Motor neuron (in vitro differentiated cells): ENCODE measurements around the gene GP1BA. TPM values are rescaled to one million over a fixed set of nuclear protein-coding genes. Genes with fewer than 3 reads are reported as not detected.

ENCODE experiments used
- ATAC-seq, 8 experiments: fragments of 200-7000 bp; cut with Tn5 transposase; replicated peaks in 6 of 8; 2 replicates each; pipeline ENCODE4 v1.8.0; 2021; ENCODE audit warnings: mild to moderate bottlenecking in 8 of 8, moderate library complexity in 8 of 8
- H3K27ac ChIP-seq, 2 donors: fragments of 250-450 bp; sonication (Bioruptor Pico); 2 replicates each; pipeline ENCODE4 v1.9.0; 2021; ENCODE audit warnings: antibody characterized with exemption in 2 of 2, mild to moderate bottlenecking in 2 of 2, moderate library complexity in 1 of 2
- H3K4me1 ChIP-seq, 2 donors: fragments of 250-450 bp; sonication (Bioruptor Pico); replicated peaks in 1 of 2; 2 replicates each; pipeline ENCODE4 v1.6.1; 2021; ENCODE audit warnings: antibody characterized with exemption in 2 of 2, mild to moderate bottlenecking in 2 of 2, moderate library complexity in 1 of 2
- H3K4me3 ChIP-seq, 5 donors: fragments of 250-450 bp; sonication (Bioruptor Pico); 2 replicates each; pipeline ENCODE4 v1.9.0; 2021; ENCODE audit warnings: antibody characterized with exemption in 5 of 5, mild to moderate bottlenecking in 5 of 5, moderate library complexity in 4 of 5
- WGBS, 10 experiments: fragments of 450-650 bp; shearing (Covaris generic); methylation state at CpG; one replicate each; pipeline ENCODE4 v1.0.0; 2022; 5-methylcytosine and 5-hydroxymethylcytosine counted together
- in situ Hi-C, 9 experiments: fragments of 400-800 bp; cut with MboI; loops; one replicate each; pipeline ENCODE4 v1.15.0; 2021; ENCODE audit warnings: low sequenced_read_pairs in 9 of 9, low pct_unique_long_range_greater_than_20kb in 2 of 9; ENCODE audit not compliant: unreplicated experiment in 9 of 9
- total RNA-seq, 8 experiments: library from RNA; unstranded; fragments of 300-600 nt; gene quantifications; 2 replicates each; pipeline versions ENCODE4 v1.2.3 to v1.2.4, GENCODE V29; 2022

Gene GP1BA
- total RNA-seq, 8 experiments from 2014 or later = 0.58 to 3.5 (median 0.94) TPM

DNA sequence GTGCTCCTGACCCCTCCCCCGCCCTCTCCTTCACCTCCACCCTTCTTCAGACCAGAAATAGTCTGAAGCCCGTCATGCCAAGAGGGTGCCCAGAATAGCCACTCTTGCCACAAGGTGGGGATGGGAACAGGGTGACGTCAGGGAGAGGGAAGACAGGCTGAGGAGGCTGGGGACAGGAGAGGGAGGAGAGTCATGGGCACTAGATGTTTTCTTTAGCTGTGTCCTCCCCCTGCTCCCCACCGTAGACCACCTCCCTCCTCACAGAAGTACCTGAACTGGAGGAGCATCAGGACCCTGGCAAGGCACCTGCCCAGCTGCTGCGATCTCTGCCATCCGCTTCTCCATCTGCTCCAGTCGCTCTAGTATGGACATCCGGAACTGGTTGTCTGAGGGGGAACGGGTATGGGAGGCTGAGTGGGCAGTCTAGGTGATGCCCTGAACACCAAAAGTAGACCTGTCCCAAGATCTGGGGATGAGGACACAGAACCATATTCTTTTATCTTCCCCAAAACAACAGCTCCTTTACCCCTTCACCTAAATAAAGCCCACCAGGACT, 42.1 kb downstream of the GP1BA start:
- Histone ChIP-seq H3K4me1 (peaks cover 9 to 10% of the 10 kb centered on the region in 2 donors), H3K4me3 (no peak overlapping the region), H3K27ac (no peak overlapping the region)
- 82 to 100% (median 90%) methylated on average over 1 to 3 of the region's 9 CpGs; no CpG with 5 or more reads in 7 of the 10 experiments for WGBS, 10 experiments
- no peak for ATAC-seq
- in situ Hi-C loops = loop anchor here in 1 of 9 experiments (25.0 kb wide), 1 partner anchor 88 kb away; no protein-coding TSS in a partner anchor

DNA sequence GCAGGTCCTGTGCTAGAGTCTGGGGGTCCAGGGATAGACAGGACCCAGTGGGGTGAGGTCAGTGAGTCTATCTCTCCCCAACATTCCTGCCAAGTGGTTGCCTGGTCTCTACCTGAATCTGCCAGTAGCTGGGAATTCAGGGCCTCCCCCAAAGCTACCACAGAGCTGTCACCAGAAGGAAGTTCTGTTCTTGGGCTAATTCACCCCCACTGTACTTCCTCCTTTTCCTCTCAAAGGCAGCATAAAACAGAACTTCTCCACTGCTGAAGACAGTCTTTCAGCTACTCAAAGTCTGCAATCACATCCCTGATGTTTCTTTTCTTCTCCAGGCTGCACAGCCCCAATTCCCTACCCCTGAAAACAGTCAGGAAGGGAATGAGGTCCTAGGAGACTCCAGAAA, 46.6 kb downstream of the GP1BA start:
- no peak for ATAC-seq
- no peak overlapping the region for H3K4me3 ChIP-seq
- no peaks in the 10 kb centered on the region for H3K4me1 ChIP-seq
- no peak overlapping the region for H3K27ac ChIP-seq
- in situ Hi-C loops = no loop called here

DNA sequence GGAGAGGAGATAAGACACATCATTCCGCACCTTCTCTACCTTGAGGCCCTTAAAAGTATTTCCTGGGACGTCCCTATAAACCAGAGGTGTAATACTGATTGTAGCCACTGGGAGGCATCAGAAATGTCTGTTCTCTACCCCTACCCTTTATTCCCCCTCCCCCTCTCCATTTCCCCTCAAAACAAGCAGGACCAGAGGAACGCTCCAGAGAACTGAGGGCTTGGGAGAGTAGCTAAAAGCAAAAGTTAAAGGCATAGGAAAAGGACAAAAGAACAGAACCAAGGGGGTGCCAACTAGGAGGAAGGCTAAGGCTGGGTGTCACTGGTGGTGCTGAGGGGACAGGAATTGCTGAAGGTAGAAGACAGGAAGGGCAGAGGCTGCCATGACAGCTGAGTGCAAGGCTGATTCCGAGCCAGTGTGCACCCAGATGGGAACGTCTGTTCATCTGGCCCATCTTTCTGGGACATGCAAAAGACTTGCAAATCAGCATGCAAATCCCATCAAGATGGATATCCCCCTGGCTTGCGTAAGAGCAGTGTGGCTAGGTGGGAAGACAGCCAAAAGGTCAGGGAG, 48.7 kb downstream of the GP1BA start:
- in situ Hi-C loops = no loop called here
- no peak overlapping the region for H3K27ac ChIP-seq
- H3K4me3 ChIP-seq = no peak overlapping the region
- ATAC-seq = peak; percentile 39 to 96 (median 56)
- WGBS, 10 experiments = 0 to 100% (median 21%) methylated on average over 1 to 3 of the region's 6 CpGs; no CpG with 5 or more reads in 5 of the 10 experiments
- no peaks in the 10 kb centered on the region for H3K4me1 ChIP-seq

DNA sequence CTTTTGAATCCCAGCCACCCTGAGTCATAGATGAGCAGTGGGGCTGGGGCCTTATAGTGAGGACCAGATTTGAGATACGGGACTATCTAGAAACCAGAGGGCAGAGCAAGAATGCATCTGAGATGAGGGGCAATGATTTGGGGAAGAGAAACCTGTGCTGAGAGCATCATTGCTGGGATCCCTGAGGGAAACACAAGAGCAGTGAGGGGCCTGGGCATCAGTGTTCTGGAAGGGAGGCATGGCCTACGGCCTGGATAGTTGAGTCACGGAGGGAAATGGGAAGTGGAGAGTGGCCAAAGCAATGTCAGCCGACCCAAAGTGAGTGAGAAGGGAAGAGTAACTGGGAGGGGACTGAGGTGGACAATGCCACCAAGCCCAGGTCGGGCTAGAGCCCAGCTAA, 50.2 kb downstream of the GP1BA start:
- WGBS, 10 experiments = 0 to 100% (median 92%) methylated on average over 1 to 4 of the region's 5 CpGs; no CpG with 5 or more reads in 4 of the 10 experiments

More for the DNA sequence above, 50.2 kb downstream of the GP1BA start:
- Histone ChIP-seq H3K4me1 (peaks cover 0 to 7% of the 10 kb centered on the region in 2 donors), H3K4me3 (no peak overlapping the region), H3K27ac (no peak overlapping the region)
- in situ Hi-C loops = no loop called here
- no peak for ATAC-seq

Other genes with a start within 250 kb of the GP1BA start
- gene PELP1, start 228.1 kb upstream of the GP1BA start, total RNA-seq = 10 to 100 TPM; 23.2 to 52.6 (median 42.7) TPM
- gene ARRB2, start 221.6 kb upstream of the GP1BA start, total RNA-seq = 10 to 100 TPM in 7 of 8 experiments, 1 to 10 TPM in 1; 7.0 to 37.9 (median 27.5) TPM
- 10 to 100 TPM; 16.4 to 38.7 (median 22.3) TPM for gene MED11, start 200.8 kb upstream of the GP1BA start, total RNA-seq
- gene ZMYND15, start 192.4 kb upstream of the GP1BA start, total RNA-seq = 1 to 10 TPM in 1 of 8 experiments, under 1 TPM in 6, not detected in 1; 0.14 to 1.1 (median 0.51) TPM
- gene CXCL16, start 192.3 kb upstream of the GP1BA start, total RNA-seq = 10 to 100 TPM in 2 of 8 experiments, 1 to 10 TPM in 3, under 1 TPM in 3; 0.46 to 10.8 (median 3.8) TPM
- gene TM4SF5, start 160.4 kb upstream of the GP1BA start, total RNA-seq = not detected
- 1 to 10 TPM in 4 of 8 experiments, under 1 TPM in 2, not detected in 2; 0.27 to 4.3 (median 1.5) TPM for gene VMO1, start 145.9 kb upstream of the GP1BA start, total RNA-seq
- gene GLTPD2, start 143.3 kb upstream of the GP1BA start, total RNA-seq = under 1 TPM in 3 of 8 experiments, not detected in 5; 0.27 to 0.71 (median 0.65) TPM
- 100 to 1,000 TPM; 112 to 215 (median 160) TPM for gene PSMB6, start 136.1 kb upstream of the GP1BA start, total RNA-seq
- gene PLD2, start 125.1 kb upstream of the GP1BA start, total RNA-seq = 10 to 100 TPM in 4 of 8 experiments, 1 to 10 TPM in 4; 4.3 to 28.6 (median 11.4) TPM
- 10 to 100 TPM; 15.1 to 44.9 (median 22.2) TPM for gene MINK1, start 98.9 kb upstream of the GP1BA start, total RNA-seq
- 10 to 100 TPM in 2 of 8 experiments, 1 to 10 TPM in 5, under 1 TPM in 1; 0.36 to 21.3 (median 3.4) TPM for gene C17orf107, start 32.7 kb upstream of the GP1BA start, total RNA-seq
- 1 to 10 TPM in 3 of 8 experiments, under 1 TPM in 5; 0.21 to 2.3 (median 0.57) TPM for gene CHRNE, start 29.2 kb upstream of the GP1BA start, total RNA-seq
- gene SLC25A11, start 7.8 kb downstream of the GP1BA start, total RNA-seq = 100 to 1,000 TPM in 1 of 8 experiments, 10 to 100 TPM in 7; 36.1 to 100 (median 51.0) TPM
- gene RNF167, start 8.0 kb downstream of the GP1BA start, total RNA-seq = 100 to 1,000 TPM in 3 of 8 experiments, 10 to 100 TPM in 5; 74.1 to 109 (median 89.5) TPM
- 100 to 1,000 TPM; 143 to 541 (median 257) TPM for gene PFN1, start 16.3 kb downstream of the GP1BA start, total RNA-seq
- 10 to 100 TPM in 6 of 8 experiments, 1 to 10 TPM in 2; 5.4 to 36.5 (median 14.9) TPM for gene ENO3, start 18.8 kb downstream of the GP1BA start, total RNA-seq
- 100 to 1,000 TPM in 1 of 8 experiments, 10 to 100 TPM in 7; 62.9 to 128 (median 87.9) TPM for gene SPAG7, start 35.5 kb downstream of the GP1BA start, total RNA-seq
- gene CAMTA2, start 55.4 kb downstream of the GP1BA start, total RNA-seq = 10 to 100 TPM in 4 of 8 experiments, 1 to 10 TPM in 4; 6.2 to 36.9 (median 10.6) TPM
- 1 to 10 TPM in 3 of 8 experiments, under 1 TPM in 5; 0.54 to 2.4 (median 0.78) TPM for gene INCA1, start 65.2 kb downstream of the GP1BA start, total RNA-seq
- gene KIF1C, start 65.7 kb downstream of the GP1BA start, total RNA-seq = 10 to 100 TPM in 4 of 8 experiments, 1 to 10 TPM in 4; 3.9 to 76.4 (median 16.4) TPM
- gene SLC52A1, start 103.1 kb downstream of the GP1BA start, total RNA-seq = 1 to 10 TPM in 1 of 8 experiments, under 1 TPM in 7; 0.05 to 1.6 (median 0.38) TPM
- 1 to 10 TPM in 5 of 8 experiments, under 1 TPM in 3; 0.22 to 8.5 (median 1.6) TPM for gene ZFP3, start 146.2 kb downstream of the GP1BA start, total RNA-seq
- 10 to 100 TPM in 7 of 8 experiments, 1 to 10 TPM in 1; 6.0 to 22.3 (median 16.1) TPM for gene ZNF232, start 179.6 kb downstream of the GP1BA start, total RNA-seq
- gene USP6, start 183.8 kb downstream of the GP1BA start, total RNA-seq = under 1 TPM; 0.17 to 1.00 (median 0.47) TPM